C1 segment of cervical spinal cord (tissue), 14 donors: ENCODE results near the gene JUP.
"Not testable (repeated sequence)": the region's sequence is repeated elsewhere in the genome, so short reads cannot be mapped to it uniquely, and the experiment has no call there.

Source experiments
- DNase-seq, 14 donors: peaks; one replicate each; lab custom pipeline; 2025; lab: John Stamatoyannopoulos, UW

The JUP gene

DNA sequence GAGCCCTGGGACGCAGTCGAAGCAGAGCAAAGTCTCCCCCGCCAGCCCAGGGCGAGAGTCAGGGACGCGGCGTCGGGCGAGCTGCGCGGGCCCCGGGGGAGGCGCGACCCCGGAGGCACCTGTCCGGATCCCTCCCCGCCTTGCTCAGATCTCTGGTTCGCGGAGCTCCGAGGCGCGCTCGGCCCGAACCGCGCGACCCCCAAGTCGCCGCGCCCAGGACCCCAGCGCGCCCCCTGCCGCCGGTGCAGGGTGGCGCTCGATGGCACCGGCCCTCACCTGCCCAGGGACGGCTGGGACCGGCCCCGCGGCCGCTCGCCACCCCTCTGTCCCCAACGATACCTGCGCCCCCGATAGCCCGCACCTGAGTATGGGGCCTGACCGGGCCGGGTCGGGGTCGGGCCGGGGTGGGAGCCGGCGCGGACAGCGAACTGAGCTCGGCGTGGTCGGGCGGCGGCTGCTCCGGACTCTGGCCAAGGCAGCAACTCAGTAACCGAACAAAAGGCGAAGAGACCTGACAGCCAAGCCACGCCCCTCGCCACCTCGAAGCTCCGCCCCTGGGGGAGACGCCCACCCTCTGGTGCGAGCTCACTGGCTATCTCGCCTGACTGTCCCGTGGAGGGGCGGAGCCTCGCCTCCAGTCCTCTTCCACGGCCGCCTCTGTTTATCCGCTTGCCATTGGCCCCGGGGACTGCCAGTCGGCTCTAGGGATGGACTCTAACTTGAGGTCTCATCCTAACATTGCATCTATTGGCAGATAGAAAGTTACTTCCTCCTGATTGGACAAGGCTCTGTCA, at the start of gene JUP:
Gene JUP, minus strand, starts transcription at position 485 of the 794 bp plus-strand sequence. CDS start 14,857 bp downstream, outside the sequence.
- DNase-seq, result peak; percentile 73 to 100 (median 96)

DNA sequence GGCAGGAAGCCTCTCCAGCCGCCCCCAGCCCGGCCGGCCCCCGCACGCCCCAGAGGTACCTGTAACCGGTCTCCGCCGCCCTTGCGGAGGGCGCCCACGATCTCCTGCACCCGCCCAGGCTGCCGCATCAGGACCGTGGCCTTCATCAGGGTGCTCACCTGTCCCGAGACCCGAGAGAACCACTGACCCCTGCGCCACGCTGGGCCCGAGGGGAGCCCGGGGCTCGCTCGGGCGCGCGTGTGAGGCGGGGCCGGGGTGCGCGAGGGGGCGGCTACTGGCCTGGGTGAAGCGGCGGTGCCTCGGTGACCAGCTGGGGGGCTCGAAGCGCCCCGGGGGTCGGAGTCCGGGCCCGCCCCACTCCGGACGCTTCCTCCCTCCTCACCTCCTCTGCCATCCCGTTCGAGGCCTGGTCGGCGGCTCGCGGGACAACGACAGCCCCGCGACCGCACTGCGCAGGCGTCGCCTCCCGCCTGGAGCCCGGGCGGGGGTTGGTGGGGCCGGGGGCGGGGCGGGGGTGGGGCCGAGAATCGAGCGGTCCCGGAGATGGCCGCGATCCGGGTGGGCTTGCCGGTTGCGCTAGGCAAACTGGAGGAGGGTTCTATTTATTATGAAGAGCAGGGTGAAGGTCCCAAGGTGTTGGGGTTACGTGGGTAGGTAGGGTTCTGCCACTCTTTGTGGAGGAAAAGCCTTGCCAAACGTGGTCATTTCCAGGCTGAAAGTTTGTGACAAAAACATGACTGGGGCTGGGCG, 49.5 kb upstream of the JUP start, which contains the start of gene NT5C3B:
Gene NT5C3B, minus strand, starts transcription at position 433 of the 750 bp plus-strand sequence. Its CDS starts 39 bp downstream, at position 394.
- peak in 11 of 14 donors; percentile 4 to 76 (median 45) for DNase-seq

DNA sequence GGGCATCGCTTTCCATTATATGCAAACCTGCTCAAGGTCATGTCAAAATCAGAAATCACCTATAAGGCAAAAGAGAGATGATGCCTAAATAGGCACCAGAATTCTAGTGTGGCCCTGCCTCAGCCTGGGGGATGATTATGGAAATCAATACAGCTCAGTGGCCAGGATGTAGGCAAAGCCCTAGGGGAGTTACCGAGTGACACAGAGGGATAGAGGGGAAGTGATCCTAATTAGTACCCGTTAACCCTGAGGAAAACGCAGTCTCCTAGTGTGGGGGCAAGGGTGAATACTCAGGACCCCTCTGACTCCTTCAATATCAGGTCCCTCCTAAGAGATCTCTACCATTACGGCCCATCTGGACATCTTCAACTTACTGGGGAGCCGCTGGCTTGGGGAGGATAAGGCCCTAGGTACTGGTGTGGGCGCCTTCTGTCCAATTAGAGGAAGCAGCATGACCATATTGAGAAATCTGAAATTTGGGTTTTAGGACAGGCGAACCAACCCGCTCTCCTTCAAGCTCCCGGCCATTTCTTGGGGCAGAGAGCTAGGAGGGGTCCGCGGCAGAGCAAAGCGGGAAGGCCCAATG, 48.8 kb upstream of the JUP start:
- DNase-seq, result peak in 3 of 14 donors; percentile 12 to 41 (median 30)

DNA sequence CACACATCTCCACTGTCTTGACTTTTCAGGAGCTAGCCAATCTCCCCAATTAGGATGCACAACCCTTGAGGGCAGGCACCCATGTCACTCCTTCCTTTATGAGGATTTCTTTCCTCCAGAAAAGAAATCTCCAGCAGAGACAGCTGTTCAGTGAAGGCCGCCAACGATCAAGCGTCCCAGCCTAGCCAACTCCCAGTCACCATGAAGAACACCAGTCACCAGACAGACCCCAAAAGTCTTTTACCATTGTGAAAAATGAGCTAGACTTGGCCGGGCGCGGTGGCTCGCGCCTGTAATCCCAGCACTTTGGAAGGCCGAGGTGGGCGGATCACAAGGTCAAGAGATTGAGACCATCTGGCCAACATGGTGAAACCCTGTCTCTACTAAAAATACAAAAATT, 43.5 kb upstream of the JUP start:
- not testable (repeated sequence) for DNase-seq

DNA sequence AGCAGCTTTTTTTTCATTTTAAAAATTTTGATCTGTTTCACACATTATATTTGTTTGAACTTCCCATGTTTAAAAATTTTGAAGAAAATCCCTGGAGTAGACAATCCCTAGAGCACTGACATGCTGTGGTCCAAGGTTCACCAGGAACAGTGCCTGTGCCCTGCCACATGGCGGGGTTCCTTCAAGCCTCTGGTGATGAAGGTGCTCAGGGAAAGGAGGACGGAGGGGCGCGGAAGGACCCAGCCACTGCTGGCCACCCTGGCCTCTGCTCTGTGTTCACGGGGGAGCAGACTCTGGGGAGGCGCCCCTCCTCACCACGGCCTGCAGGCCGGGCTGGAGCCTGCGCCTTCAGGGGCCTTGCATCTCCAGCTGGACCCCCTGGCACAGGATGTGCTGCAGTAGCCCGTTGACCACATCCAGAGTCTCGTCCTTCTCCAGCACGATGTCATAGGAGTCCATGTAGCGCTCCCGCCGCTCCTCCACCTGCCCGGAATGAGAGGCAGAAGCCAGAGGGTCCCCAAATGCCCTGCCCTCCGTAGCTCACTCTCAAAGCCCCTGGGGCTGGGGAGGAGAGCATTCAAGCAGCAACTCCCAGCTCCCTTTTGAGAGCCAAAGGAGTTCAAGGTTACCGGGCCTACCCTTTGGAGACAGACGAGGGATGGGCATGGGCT, 38.8 kb upstream of the JUP start:
- DNase-seq, result no peak

DNA sequence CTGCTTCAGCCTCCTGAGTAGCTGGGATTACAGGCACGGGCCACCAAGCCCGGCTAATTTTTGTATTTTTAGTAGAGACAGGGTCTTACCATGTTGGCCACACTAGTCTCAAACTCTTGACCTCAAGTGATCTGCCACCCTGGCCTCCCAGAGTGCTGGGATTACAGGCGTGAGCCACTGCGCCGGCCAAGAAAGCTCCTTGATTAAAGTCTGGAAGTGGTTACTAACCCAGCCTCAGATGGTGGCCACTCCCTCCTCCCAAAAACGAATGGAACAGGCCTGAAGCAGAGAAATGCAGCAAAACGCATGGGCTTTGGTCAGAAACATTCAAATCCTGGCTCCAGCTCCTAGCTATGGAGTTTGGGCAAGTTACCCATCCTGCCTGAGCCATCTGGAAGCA, 37.6 kb upstream of the JUP start:
- no peak for DNase-seq

DNA sequence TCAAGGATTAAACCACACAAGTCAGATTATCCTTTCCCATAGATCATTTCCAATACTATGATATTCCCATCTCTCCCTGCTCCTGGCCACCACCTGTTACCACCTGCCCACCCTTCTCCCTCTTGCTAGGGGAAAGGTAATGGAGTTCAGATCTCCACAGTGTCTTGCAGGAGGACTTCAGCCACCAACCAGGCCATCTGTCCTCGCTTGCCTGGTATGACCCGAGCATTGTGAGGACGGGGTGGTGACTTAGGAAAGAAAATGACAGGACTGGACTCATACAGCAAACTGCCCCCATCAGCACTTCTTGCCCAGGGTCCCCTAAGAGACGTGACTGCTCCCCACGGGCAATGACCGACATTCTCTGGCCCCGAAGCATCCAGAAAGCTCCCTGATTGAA, 37.1 kb upstream of the JUP start:
- DNase-seq, result no peak

DNA sequence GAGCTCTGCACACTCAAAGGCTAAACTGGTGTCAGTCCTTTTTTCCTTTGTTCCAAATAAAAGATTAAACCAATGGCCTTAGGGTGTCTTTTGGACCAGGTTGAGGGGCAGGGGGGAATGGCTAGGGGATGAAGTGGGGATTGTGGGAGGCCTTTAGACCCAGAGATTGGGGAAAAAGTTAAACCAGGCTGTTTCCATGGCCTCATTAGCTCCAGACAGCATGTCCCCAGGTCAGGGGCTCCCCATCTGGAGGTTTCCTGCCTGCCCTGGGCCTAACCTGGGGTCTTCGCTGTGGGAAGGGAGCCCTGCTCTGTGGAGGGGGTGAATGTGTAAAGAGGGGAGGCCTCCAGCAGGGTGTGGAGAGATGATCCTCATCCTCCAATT, 36.6 kb upstream of the JUP start:
- DNase-seq, result no peak

DNA sequence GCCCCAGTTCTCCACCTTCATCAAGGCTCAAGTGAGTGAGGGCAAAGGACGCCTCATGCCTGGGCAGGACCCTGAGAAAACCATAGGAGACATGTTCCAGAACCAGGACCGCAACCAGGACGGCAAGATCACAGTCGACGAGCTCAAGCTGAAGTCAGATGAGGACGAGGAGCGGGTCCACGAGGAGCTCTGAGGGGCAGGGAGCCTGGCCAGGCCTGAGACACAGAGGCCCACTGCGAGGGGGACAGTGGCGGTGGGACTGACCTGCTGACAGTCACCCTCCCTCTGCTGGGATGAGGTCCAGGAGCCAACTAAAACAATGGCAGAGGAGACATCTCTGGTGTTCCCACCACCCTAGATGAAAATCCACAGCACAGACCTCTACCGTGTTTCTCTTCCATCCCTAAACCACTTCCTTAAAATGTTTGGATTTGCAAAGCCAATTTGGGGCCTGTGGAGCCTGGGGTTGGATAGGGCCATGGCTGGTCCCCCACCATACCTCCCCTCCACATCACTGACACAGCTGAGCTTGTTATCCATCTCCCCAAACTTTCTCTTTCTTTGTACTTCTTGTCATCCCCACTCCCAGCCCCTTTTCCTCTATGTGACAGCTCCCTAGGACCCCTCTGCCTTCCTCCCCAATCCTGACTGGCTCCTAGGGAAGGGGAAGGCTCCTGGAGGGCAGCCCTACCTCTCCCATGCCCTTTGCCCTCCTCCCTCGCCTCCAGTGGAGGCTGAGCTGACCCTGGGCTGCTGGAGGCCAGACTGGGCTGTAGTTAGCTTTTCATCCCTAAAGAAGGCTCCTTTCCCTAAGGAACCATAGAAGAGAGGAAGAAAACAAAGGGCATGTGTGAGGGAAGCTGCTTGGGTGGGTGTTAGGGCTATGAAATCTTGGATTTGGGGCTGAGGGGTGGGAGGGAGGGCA, 36.0 kb upstream of the JUP start:
- DNase-seq, result no peak

DNA sequence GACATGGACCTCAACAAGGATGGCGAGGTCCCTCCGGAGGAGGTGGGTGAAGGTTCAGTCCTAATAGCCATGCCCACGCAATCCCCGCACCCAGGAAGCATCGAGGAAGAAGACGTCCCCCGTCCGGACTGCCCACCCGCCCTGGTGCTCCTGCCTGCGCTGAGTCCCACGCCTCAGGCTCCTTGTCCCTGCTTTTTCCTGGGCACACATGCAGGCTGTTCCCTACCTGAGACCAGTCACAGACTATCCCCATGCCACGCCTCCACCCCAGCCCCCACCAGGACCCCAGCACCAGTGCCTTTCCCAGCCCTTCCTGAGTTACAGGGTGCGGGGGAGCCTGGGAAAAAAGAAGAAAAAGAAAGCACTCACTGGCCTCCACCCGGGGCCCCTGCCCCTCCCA, 35.3 kb upstream of the JUP start:
- DNase-seq, result no peak

DNA sequence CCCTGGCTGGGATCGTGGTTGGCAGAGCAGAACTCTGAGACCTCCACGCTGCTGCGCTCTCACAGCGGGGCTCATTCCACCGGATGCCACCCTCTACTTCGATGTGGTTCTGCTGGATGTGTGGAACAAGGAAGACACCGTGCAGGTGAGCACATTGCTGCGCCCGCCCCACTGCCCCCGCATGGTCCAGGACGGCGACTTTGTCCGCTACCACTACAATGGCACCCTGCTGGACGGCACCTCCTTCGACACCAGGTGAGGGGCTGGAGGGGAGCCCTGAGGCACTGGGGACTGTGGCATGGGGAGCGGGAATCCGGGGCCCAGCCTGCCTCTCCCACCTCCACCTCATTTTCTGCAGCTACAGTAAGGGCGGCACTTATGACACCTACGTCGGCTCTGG, 31.5 kb upstream of the JUP start:
- DNase-seq, result no peak

DNA sequence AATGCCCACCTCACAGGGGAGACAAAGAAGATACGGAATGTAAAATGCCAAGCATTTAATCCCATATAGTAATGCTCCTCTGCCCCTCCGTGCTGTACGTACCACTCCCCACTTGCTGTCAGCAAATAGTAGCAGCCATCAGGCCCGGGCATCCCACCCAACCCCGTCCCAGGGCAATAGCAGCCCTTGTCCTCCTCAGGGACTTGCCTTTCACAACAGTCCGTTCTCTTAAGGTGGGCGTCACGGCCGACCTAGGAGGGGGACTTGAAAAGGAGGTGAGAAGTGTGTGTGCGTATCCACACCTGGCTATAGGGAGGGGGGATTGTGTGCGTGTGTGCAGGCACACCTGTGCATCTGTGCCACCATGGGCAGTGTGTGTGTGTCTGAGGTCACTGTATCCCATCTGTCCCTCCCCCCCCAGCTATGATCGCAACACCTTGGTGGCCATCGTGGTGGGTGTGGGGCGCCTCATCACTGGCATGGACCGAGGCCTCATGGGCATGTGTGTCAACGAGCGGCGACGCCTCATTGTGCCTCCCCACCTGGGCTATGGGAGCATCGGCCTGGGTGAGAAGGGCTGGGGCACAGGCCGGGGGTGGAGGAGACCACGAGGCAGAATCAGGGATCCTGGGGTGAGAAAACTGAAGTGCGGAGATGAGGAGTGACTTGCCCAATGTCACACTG, 30.3 kb upstream of the JUP start:
- DNase-seq, result no peak

DNA sequence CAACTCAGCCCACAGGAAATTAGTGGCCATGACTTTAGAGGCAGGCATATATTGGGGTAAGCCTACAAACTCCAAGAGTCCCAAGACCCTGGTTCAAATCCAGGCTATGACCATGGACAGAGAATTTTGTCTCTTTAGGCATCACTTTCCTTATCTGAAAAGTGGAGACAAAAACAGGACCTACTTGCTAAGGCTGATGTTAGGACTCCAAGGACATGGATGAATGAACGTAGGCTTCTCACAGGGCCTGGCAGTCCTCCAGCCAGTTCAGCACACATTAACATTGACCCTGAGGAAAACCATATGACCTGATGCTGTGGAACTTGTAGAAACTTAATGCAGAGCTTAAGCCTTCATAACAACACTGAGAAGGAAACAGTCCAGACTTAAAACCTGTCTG, 27.7 kb upstream of the JUP start:
- DNase-seq, result no peak

DNA sequence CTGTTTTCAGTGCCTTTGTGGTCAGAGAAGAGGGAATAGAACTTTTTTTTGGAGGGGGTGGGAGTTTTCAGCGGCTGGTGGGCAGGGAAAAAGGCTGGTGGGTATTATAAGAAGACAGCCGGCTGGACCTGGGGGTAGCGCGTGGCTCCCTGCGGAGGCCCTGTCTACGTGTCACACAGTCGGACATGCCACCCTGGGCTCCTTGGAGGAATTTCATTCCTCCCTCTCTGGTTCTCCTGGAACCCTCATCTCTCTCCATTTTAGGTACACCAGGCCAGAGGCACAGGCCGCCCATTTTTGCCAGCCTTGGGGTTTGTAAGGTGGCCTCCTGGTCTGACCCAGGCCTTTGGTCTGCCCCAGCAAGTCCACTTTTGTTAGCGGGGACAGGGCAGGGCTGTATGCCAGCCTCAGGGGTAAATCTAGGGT, 27.2 kb upstream of the JUP start:
- no peak for DNase-seq

DNA sequence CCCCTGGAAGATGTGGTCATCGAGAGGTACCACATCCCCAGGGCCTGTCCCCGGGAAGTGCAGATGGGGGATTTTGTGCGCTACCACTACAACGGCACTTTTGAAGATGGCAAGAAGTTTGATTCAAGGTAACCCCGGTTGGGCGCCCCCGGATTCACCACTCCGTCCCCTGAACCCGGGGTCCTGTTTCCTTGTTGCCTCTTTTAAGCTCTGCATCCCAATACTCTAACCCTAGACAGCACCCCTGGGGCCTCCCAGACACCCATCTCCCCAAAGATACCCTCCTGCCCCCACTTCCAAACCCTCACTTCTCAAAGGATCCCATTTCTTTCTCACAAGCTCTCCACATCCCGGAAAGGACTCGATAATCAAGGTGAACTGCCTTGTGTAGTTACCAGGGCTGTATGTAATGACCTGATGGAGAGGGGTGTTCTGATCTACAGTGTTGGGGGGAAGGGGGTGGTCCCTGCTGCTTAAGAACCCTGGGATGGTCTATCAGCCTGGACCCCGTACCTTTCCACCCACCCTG, 26.7 kb upstream of the JUP start:
- DNase-seq, result no peak

DNA sequence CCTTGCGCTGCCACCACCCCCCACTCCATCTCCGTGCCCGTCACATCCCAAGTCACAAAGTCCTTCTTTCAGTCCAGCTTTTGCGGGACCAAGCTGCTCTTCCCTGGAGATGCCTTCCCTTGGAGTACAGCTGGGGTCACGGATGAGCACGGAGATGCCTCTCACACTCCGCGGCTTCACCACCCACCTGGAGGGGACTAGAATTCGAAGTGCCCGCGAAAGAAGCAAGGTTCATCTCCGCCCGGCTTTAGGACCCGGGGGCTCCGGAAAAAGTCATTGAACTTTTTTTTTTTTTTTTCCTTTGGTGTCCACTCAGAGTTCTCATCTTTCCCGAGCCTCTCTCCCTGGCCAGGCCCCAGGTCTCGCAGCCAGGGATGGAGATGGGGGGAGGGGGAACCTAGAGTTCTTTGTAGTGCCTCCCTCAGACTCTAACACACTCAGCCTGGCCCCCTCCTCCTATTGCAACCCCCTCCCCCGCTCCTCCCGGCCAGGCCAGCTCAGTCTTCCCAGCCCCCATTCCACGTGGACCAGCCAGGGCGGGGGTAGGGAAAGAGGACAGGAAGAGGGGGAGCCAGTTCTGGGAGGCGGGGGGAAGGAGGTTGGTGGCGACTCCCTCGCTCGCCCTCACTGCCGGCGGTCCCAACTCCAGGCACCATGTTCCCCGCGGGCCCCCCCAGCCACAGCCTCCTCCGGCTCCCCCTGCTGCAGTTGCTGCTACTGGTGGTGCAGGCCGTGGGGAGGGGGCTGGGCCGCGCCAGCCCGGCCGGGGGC, 26.1 kb upstream of the JUP start, which contains the start of gene FKBP10:
Gene FKBP10, plus strand, starts transcription at position 624 of the 771 bp plus-strand sequence. Its CDS starts 31 bp downstream, at position 655.
- peak in 12 of 14 donors; percentile 15 to 75 (median 52) for DNase-seq

DNA sequence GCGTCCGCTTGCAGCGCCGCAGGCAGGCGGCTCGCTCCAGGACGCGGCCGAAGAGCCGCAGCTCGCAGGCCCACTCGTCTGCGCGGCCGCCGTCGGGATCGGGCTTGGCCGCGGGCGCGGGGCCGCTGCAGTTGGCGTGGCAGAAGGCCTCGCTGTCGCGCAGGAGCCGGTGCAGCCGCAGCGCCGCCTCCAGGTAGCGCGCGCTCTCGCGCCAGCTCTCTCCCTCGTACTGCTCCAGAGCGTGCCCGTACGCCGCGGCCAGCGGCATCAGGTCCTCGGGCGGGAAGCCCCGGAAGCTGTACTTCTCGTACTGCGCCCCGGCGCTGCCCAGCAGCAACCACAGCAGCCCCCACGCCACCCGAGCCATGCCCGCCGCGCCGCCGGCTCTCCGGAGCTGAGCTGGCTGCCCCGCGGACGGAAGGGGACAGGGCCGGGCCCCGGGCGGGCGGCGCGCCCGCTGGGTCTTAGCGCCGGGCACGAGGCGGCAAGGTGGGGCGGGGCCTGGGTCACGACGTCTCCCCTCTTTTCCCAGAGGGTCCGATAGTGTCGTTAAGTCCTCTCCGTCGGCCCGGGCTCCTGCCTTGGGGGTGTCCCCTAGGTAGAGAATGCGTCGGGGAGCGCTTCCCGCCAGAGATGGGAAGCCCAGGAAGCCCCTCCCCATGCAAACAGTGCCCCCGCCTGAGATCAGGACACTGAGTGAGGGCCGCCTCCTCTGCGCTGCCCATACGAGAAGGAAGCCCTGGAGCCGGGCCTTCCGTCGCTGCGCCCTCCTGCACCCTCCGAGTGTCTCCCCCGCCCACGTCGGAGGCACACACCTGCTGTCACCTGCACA, 25.3 kb upstream of the JUP start, which contains the start of gene P3H4:
Gene P3H4, minus strand, starts transcription at position 401 of the 832 bp plus-strand sequence. Its CDS starts 34 bp downstream, at position 367.
- peak in 12 of 14 donors; percentile 32 to 87 (median 72) for DNase-seq
